Activated naive CD8-positive, alpha-beta T cell treated with anti-CD3 and anti-CD28 coated beads, Interleukin-2, amount 50 U/mL, for 16 hours (primary cell): ENCODE measurements around the gene RAC2.

Experiments
- DNase-seq: peaks from one replicate; pipeline ENCODE4 v3.0.0-alpha.2; 2020; ENCODE audit warnings: low read depth, low spot score

RAC2 gene

GRCh38 chr22:37188901-37189466 is 55.1 kb downstream of the RAC2 start:
- no peak for DNase-seq

- DNase-seq: no peak
These were observed 55.9 kb downstream of the RAC2 start, which contains the start of gene C1QTNF6 for GRCh38 chr22:37187891-37188761. Gene C1QTNF6, minus strand, starts transcription at chr22:37188247. Its CDS starts 34 bp downstream, at chr22:37188213.

- no peak for DNase-seq
These were observed 56.5 kb downstream of the RAC2 start for GRCh38 chr22:37187552-37187890.

- no peak for DNase-seq
These were observed 57.0 kb downstream of the RAC2 start for GRCh38 chr22:37186997-37187522.

- no peak for DNase-seq
These were observed 57.7 kb downstream of the RAC2 start for GRCh38 chr22:37186228-37186996.

GRCh38 chr22:37185646-37186227 is 58.3 kb downstream of the RAC2 start:
- DNase-seq: no peak

- DNase-seq: no peak
These were observed 59.1 kb downstream of the RAC2 start for GRCh38 chr22:37184816-37185541.

GRCh38 chr22:37184380-37184755 is 59.7 kb downstream of the RAC2 start:
- DNase-seq: no peak

GRCh38 chr22:37183432-37184379 is 60.4 kb downstream of the RAC2 start:
- no peak for DNase-seq

- DNase-seq: no peak
These were observed 61.2 kb downstream of the RAC2 start for GRCh38 chr22:37182949-37183245.

- DNase-seq: no peak
These were observed 61.7 kb downstream of the RAC2 start for GRCh38 chr22:37182101-37182948.

- DNase-seq: no peak
These were observed 62.4 kb downstream of the RAC2 start for GRCh38 chr22:37181681-37182080.

- DNase-seq: no peak
These were observed 63.4 kb downstream of the RAC2 start for GRCh38 chr22:37180531-37181231.

GRCh38 chr22:37179622-37180420 is 64.2 kb downstream of the RAC2 start:
- DNase-seq: no peak

- no peak for DNase-seq
These were observed 65.0 kb downstream of the RAC2 start for GRCh38 chr22:37179126-37179470.

GRCh38 chr22:37178350-37179125 is 65.5 kb downstream of the RAC2 start:
- no peak for DNase-seq

GRCh38 chr22:37177755-37178154 is 66.3 kb downstream of the RAC2 start:
- no peak for DNase-seq
